EL (cell line): ENCODE results near the gene ICOSLG.
"Not testable (repeated sequence)": the region's sequence is repeated elsewhere in the genome, so short reads cannot be mapped to it uniquely, and the experiment has no call there.

Source experiments
- DNase-seq: peaks from one replicate; pipeline ENCODE4 v3.0.0-alpha.2; 2016

The ICOSLG gene

DNA sequence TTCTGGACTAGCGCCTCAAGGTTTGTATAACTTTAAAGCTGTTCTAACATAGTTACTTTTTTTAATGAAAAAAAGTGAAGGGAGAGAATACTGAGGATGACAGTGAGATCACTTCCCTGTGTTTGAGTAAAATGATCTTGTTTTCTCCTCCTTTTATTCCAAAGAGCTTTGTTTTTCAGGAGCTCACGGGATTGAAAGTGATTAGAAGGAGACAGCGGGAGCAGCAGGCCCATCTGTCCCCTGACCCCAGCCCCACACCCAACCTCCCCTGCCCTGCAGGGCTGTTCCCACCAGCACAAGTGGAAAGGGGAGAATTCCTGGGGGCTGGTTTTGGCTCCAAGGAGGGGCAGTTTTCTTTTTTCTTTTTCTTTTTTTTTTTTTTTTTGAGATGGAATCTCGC, 23.0 kb upstream of the ICOSLG start:
- no peak for DNase-seq

GRCh38 chr21:44263221-44263760, 22.5 kb upstream of the ICOSLG start:
- DNase-seq, result no peak

- DNase-seq, result no peak
Observed at GRCh38 chr21:44262338-44263056, 21.8 kb upstream of the ICOSLG start.

DNA sequence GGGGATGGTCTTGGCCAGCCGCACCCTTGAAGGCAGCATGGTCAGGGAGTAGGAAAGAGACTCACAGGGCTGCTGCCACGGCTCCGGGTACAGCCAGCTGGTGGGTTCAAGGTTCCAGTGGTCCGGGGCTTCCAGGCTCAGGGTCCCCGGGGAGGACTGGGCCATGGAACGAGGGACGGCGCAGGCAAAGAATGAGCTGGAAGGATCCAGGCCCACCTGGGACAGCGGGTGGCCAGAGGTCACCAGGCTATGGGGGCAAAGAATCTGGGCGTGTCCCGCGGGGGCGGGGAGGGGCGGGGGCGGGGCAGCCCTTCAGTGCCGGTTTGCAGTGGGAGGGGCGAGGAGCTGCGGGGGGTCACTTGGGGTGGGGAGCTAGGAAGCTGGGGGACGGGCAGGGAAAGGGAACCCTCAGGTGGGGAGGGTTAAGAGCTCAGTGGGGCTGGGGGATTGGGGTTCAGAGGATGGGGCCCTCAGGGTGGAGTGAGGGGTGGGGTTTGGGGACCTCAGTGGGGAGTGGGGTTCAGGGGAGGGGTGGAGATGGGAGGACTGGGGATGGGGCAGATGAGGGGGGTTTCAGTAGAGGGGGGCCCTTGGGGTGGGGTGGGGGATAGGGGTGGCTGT, 21.0 kb upstream of the ICOSLG start, which contains the start of gene DNMT3L:
DNMT3L (minus strand) TSS at position 223 of the 621 bp plus-strand sequence. CDS start 638 bp downstream, outside the sequence.
- no peak for DNase-seq

GRCh38 chr21:44260791-44261631, 20.3 kb upstream of the ICOSLG start:
- no peak for DNase-seq

DNA sequence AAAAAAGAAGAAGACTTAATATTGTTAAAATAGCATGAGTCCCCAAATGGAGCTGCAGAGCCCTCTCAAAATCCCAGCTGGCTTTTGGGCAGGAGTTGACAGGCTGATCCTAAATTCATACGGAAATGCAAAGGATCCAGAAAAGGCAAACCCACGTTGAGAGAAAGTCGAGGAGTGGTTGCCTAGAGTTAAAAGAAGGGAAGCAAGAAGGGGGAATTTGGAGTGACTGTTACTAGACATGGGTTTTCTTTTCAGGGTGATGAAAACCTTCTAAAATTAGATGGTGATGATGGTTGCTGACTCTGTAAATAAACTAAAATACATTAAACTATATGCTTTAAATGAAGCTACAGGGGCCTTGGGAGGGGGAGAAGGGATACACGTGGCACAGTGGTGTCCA, 19.3 kb upstream of the ICOSLG start:
- DNase-seq, result no peak

GRCh38 chr21:44259082-44259705, 18.5 kb upstream of the ICOSLG start:
- no peak for DNase-seq

- DNase-seq, result no peak
Observed at GRCh38 chr21:44258056-44258725, 17.4 kb upstream of the ICOSLG start.

- DNase-seq, result no peak
Observed at GRCh38 chr21:44255511-44255981, 14.8 kb upstream of the ICOSLG start.

DNA sequence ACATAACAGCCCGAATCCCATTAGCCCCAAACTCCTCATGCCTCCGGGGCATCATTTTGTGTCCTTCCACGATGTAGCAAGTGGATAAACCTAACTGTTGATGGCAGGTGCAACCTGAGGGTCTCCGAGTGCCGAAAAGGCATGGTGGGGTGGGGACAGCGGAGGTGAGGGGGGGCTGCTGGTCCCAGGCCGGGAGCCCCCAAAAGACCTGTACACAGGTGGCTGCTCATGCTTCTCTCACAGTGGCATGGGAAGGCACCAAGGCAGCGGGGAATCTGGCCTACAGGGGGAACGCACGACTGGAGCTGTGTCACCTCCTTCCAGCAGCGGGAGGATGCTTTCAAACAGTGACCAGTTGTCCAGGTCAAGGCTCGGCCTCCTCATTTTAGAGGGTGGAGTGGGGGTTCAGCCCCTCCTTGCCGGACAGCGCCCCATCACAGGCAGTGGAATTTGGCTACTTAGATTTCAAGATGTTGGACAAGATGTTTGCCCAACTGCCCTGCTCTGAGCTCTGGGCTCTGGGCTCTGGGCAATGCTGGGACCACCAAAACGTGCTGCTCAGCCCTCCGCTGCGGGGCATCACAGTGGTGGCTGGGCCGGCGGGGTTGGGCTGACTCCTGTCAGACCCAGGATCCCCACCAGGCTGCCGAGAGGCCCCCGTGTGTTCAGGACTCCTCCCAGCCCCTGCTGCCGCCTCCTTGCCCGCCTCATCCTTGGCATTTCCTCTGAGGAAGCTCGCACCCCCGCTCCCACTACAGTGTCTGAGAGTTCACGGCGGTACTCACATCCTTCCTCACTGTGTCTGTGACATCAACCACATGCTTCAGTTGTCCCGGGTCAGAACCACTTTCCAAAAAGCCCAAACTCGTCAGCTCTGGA, 13.3 kb upstream of the ICOSLG start:
- DNase-seq, result no peak

DNA sequence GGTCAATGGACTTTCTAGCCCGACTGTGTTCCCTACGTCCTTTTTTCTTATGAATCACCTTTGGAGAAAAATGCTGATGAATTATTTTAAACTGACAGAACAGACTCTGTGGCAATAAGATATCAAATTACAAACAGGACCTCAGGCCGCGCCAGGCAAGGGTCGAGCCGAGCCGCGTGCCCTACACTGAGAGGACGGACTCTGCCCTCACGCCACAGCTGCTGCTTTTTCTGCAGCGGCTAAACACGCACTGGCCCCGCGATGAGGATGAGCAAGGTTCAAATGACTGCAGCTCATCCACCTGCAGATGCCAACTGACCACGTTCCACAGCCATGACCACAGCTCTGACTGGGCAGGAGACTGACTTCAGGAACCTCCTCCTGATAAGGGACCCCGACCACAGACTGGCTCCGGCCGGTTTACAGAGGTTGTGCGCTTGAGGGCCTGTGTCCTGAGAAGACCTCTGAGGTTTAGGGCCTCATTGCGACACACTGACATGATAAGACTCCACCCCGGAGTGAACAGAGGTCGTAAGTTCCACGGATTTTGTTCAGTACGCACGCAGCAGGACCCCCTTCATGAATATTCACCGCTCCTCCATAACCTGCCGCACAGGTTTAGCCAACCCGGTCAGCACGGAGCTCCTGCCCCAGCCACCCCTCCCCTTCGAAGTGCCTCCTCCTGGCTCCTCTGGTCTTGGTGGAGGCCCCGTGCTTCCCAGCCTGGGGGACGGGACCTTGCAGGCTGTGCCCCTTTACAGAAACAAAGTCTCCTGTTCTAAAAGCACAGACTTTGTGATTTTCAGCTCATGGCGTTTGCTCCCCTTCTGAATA, 8.7 kb upstream of the ICOSLG start:
- DNase-seq, result not testable (repeated sequence)

DNA sequence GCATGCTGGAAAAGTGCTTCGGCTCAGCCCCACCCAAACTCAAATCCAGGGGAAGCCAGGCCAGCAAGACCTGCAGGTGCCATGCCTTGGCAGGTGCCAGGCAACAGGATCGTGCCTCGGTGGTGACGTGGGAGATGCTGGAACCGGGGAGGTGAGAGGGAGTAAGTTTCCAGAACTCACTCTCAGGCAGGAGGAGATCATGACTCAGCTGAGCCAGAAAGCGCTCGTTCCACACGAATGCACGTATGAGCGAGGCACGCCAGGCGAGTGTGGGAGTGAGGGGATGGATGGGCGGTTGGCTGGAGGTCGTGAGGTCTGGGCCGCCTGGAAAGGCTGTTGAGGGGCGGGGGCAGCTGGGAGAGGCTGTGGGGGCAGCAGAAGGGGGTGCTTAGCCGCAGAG, 7.2 kb upstream of the ICOSLG start:
- DNase-seq, result not testable (repeated sequence)

- not testable (repeated sequence) for DNase-seq
Observed at GRCh38 chr21:44243980-44244379, 3.2 kb upstream of the ICOSLG start.

DNA sequence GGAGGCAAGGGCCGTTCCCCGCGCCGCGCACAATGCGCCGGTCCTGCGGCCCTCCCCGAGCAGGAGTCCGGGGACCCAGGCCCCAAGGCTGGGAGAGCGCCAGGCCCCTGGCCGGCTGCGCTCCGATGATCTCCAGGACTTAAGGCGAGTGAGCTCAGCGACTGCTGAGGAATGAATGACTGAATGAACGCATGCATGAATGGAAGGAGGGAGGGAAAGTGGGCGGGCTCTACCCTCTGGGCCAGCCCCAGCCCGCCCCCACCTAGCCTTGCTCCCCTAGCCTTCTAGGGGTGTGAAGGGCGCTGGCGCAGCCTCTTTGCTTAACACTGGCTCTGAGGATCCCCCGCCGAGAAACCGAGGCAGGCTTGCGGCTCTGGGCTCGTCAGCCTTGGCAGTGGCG, 538 bp upstream of the ICOSLG start:
- not testable (repeated sequence) for DNase-seq

DNA sequence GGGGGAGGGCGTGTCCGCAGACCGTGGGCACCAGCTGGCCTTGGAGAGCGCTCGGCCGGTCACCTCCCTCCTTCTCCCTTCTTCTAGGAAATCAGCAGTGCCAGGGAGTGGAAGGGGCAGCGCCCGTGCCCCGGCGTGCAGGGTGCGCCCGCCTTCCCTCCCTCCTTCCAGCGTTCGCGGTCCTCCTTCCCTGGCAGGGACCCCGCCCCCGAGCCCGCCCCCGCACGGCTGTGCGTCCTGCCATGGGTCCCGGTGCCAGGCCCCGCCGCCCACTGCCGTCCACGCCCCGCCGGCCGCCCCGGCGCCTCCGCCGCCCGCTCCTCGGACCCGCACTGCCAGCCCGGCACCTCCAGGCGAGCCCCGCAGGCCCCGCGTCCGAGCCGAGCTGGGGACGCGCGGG, 390 bp downstream of the ICOSLG start:
- DNase-seq, result not testable (repeated sequence)

DNA sequence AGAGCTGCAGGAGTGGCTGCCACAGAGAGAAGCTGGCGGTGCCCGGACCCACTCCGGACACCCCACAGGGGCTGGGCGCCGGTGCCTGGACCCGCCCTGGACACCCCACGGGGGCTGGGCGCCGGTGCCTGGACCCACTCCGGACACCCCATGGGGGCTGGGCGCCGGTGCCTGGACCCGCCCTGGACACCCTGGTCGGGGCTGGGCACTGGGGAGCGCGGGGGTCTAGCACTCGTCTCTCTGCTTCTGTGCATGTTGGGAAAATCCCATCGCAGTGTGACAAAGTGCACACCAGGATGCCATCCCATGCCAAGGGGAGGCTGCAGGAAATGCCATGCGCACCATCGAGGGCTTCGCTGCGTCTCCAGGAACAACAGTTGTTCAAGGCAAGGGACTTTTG, 11.2 kb downstream of the ICOSLG start:
- DNase-seq, result not testable (repeated sequence)

GRCh38 chr21:44228109-44228508, 12.6 kb downstream of the ICOSLG start:
- DNase-seq, result not testable (repeated sequence)

- DNase-seq, result not testable (repeated sequence)
Observed at GRCh38 chr21:44227614-44228013, 13.1 kb downstream of the ICOSLG start.

DNA sequence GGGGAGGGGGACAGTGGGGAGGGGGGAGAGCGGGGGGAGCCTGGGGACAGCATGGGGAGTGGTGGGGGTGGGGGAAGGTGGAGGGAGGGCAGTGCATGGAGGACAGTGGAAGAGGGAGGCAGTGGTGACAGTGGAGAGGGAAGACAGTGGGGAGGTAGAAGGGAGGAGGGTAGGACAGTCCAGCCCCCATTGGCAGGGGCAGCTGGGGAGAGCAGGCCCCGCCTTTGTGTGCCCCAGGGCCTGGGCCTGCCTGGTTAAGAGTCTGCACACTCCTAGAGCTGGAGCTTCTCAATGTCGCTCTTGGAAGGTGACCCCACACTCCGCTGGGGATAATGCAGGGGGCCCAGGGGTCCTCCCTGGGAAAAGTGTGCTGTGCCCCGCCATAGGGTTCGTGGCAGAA, 15.1 kb downstream of the ICOSLG start:
- DNase-seq, result not testable (repeated sequence)

GRCh38 chr21:44223334-44223733, 17.4 kb downstream of the ICOSLG start:
- not testable (repeated sequence) for DNase-seq
